Stimulated activated CD8-positive, alpha-beta memory T cell treated with anti-CD3 and anti-CD28 coated beads, Interleukin-4, amount 100 ng/mL, for 24 hours (primary cell): ENCODE data around the gene GPAT3.
"Not testable (repeated sequence)": the region's sequence is repeated elsewhere in the genome, so short reads cannot be mapped to it uniquely, and the experiment has no call there.

ENCODE experiments used
- DNase-seq: peaks from one replicate; pipeline ENCODE4 v3.0.0-alpha.2; 2020; ENCODE audit warnings: low read depth

The GPAT3 gene

GRCh38 chr4:83604321-83604720, 68.4 kb downstream of the GPAT3 start:
- no peak for DNase-seq

GRCh38 chr4:83605210-83605609, 69.3 kb downstream of the GPAT3 start:
- DNase-seq = no peak

GRCh38 chr4:83605744-83606172, 69.8 kb downstream of the GPAT3 start:
- DNase-seq = no peak

- no peak for DNase-seq
Measured at GRCh38 chr4:83606460-83606859, 70.6 kb downstream of the GPAT3 start.

- DNase-seq = no peak
Measured at GRCh38 chr4:83606898-83607297, 71.0 kb downstream of the GPAT3 start.

- DNase-seq = no peak
Measured at GRCh38 chr4:83609365-83609764, 73.5 kb downstream of the GPAT3 start.

- DNase-seq = no peak
Measured at GRCh38 chr4:83610729-83611128, 74.8 kb downstream of the GPAT3 start.

- DNase-seq = no peak
Measured at GRCh38 chr4:83613023-83613422, 77.1 kb downstream of the GPAT3 start.

- no peak for DNase-seq
Measured at GRCh38 chr4:83613994-83614393, 78.1 kb downstream of the GPAT3 start.

GRCh38 chr4:83616252-83616651, 80.3 kb downstream of the GPAT3 start:
- DNase-seq = no peak

GRCh38 chr4:83617371-83618035, 81.6 kb downstream of the GPAT3 start:
- DNase-seq = no peak

- DNase-seq = no peak
Measured at GRCh38 chr4:83618431-83618830, 82.5 kb downstream of the GPAT3 start.

- DNase-seq = no peak
Measured at GRCh38 chr4:83618991-83619645, 83.2 kb downstream of the GPAT3 start.

- not testable (repeated sequence) for DNase-seq
Measured at GRCh38 chr4:83622127-83622526, 86.2 kb downstream of the GPAT3 start.

GRCh38 chr4:83625821-83626220, 89.9 kb downstream of the GPAT3 start:
- DNase-seq = no peak

- DNase-seq = no peak
Measured at GRCh38 chr4:83626245-83626836, 90.4 kb downstream of the GPAT3 start.

GRCh38 chr4:83629945-83630721, 94.2 kb downstream of the GPAT3 start:
- DNase-seq = no peak

GRCh38 chr4:83631066-83631465, 95.2 kb downstream of the GPAT3 start:
- no peak for DNase-seq

- no peak for DNase-seq
Measured at GRCh38 chr4:83636930-83637329, 101.0 kb downstream of the GPAT3 start.

- no peak for DNase-seq
Measured at GRCh38 chr4:83639849-83640493, 104.1 kb downstream of the GPAT3 start.

- DNase-seq = no peak
Measured at GRCh38 chr4:83643036-83643435, 107.1 kb downstream of the GPAT3 start.
